ENCODE measurements around the gene PLEKHA3.
"Not testable (repeated sequence)": the region's sequence is repeated elsewhere in the genome, so short reads cannot be mapped to it uniquely, and the experiment has no call there.

The PLEKHA3 gene

GRCh38 chr2:178525460-178525859 is 45.2 kb downstream of the PLEKHA3 start:
- DNase-seq = not testable (repeated sequence)

- no peak for DNase-seq
Observed at GRCh38 chr2:178526256-178526655, 46.0 kb downstream of the PLEKHA3 start.

DNA sequence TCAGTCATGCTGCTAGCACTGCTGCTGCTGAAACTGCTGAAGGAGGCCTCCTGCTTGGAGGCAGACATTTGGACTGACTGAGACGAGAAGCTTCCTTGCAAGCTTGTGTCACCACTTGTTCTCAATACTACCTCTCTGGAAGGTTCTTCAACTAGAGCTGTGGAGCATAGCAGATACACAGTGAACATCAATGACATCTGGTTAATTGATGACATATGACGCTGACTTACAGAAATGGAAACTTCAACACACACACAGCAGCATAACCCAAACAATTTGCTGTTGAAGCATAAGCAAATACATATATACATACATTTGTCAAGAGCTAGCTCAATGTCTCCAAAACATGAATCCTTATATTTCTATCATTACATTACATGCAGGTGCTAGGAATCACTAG is 47.3 kb downstream of the PLEKHA3 start:
- DNase-seq = no peak

- no peak for DNase-seq
Observed at GRCh38 chr2:178528647-178529046, 48.4 kb downstream of the PLEKHA3 start.

DNA sequence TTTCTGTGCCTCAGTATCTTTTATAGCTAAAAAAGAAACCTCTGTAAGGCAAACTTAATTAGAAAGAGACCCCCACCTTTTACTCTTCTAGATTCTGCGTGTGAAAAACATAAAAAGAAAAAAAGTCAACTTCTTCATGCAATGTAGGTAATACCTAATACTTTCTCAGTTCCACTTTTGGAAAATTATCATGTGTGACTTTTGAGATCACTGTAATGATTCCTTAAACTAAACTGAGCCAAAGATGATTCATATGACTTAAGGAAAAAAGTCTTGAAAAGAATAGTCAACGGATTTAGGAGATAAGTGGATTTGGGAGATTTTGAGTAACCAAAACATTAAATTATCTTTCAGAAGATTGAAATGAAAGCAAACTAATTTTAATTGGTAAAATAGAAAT is 48.9 kb downstream of the PLEKHA3 start:
- no peak for DNase-seq

DNA sequence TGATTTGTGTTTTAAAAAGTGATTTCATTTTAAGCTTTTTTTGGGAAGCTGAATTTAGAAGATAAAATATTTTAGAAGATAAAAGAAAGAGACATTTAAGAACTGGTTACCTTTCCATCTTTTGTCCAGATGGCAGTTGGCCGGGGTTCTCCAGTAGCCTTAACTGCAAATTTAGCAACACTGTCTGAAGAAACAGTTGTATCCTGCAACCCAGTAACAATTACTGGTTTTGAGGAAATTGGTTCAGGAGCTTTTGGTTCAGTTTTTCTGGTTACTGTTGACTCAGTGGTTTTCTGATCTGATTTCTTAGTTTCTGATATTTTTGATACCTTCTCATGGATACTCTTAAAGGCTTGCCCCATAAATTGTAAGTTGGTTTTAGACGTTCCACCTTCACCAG is 49.9 kb downstream of the PLEKHA3 start:
- no peak for DNase-seq

- DNase-seq = peak; percentile 49
Observed at GRCh38 chr2:178530625-178531142, 50.4 kb downstream of the PLEKHA3 start.

DNA sequence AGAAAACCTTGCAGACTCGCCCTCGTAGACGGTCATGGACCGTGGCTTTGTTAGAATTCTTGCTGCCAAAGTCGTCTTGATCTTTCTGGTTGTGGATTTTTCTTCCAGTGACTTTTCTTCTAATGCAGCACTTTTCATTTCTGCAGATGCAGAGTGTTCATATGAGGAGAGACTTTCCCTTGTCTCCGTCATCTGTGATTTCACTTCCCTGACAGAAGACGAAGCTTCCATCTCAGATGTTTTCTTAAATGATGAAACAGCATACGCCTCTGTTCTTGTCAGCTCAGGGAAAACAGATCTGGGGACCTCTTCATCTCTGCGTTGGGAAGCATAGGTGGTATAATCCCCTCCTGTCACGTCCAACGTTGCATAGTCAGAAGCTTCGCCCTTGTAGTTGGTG is 50.9 kb downstream of the PLEKHA3 start:
- DNase-seq = no peak

DNA sequence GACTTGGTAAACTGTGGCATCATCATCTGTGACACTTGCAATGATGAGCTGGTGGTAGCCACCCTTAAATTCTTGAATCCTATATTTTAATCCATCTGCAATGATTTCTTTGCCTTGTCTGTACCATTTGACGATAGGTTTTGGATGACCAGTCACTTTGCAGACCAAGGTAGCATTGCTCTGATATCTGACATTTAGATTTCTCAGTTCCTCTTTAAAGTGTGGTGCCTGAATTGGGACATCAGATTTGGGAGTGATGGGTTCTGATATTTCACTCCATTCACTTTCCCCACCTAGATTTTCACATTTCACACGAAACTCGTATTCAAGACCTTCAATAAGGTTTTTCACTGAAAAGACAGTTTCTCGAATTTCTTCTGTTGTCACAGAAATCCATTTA is 55.8 kb downstream of the PLEKHA3 start:
- no peak for DNase-seq

- no peak for DNase-seq
Observed at GRCh38 chr2:178542161-178542560, 61.9 kb downstream of the PLEKHA3 start.

- no peak for DNase-seq
Observed at GRCh38 chr2:178542569-178542968, 62.3 kb downstream of the PLEKHA3 start.

GRCh38 chr2:178550352-178550751 is 70.1 kb downstream of the PLEKHA3 start:
- no peak for DNase-seq

DNA sequence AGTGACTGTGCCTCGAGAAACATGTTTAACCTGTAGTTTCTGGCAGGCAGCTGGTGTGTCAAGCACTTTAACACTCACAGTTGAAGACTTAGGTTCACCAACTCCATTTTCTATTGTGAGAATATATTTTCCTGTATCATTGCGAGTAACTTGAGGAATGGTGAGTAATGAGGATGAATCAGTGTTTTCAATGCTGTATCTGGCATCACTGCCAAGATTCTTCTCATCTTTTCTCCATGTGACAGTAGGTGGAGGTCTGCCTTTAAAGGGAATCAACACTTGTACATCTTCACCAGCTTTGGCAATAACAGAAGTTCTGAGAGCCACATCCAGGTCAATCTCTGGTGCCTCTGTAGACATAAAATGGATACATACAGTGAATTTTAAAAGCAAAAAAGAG is 72.8 kb downstream of the PLEKHA3 start:
- DNase-seq = no peak
